ENCODE measurements around the gene PARD3. TPM values are rescaled to one million over a fixed set of nuclear protein-coding genes. Genes with fewer than 3 reads are reported as not detected.

The PARD3 gene
- total RNA-seq, 2 donors from 2014 or later: 31.6 to 41.6 TPM

DNA sequence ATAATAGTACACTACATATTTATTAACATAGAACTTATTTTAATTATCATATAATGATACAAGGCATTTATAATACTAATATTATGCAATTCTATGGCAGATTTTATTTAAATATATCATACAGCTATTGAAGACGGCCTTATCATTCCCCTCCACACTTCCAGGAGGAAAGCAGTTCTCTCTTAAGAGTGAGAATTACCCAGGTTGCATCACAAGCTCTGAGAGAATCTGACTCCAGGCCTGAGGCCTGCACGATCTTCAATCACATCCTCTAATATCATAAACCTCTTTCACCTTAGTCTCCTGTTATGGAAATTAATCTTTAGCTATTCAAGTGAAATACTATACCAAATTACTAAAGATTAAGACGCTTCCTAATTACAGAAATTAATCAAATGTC, 564.4 kb downstream of the PARD3 start:
- H3K36me3 ChIP-seq: no peaks in the 10 kb centered on the region
- DNase-seq (ENCODE audit: low spot score): no peak
- no peak overlapping the region for H3K27ac ChIP-seq

DNA sequence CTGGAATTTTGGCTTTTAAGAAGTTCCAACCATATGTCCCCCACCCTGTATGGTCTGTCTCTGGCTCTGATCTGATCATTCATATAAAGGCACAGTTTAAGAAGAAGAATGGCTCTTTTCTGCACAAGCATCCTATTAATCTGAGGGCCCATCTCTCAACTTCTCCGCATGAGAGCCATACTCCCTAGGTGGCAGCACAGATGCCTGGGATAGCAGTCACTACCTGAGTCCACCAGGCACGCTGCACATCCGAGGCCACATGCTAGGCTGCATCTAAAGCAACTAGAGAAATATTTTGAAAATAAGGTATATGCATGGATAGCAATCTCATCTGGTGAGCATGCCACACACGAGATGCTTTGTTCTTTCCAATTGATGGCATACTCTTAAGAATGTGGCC, 565.5 kb downstream of the PARD3 start:
- no peaks in the 10 kb centered on the region for H3K27me3 ChIP-seq
- H3K36me3 ChIP-seq: no peaks in the 10 kb centered on the region
- H3K9me3 ChIP-seq: no peaks in the 10 kb centered on the region
- H3K27ac ChIP-seq: no peak overlapping the region
- no peak for DNase-seq (ENCODE audit: low spot score)
- H3K4me3 ChIP-seq: no peak overlapping the region
- H3K4me1 ChIP-seq: peaks cover 0 to 5% of the 10 kb centered on the region in 2 donors
- TF ChIP-seq CTCF (IDR thresholded peaks at IDR 0.05): no peak

More for the DNA sequence above, 564.4 kb downstream of the PARD3 start:
- no peak for TF ChIP-seq CTCF (IDR thresholded peaks at IDR 0.05)
- Histone ChIP-seq H3K4me1 (peaks cover 0 to 5% of the 10 kb centered on the region in 2 donors), H3K9me3 (no peaks in the 10 kb centered on the region), H3K27me3 (no peaks in the 10 kb centered on the region), H3K4me3 (no peak overlapping the region)

DNA sequence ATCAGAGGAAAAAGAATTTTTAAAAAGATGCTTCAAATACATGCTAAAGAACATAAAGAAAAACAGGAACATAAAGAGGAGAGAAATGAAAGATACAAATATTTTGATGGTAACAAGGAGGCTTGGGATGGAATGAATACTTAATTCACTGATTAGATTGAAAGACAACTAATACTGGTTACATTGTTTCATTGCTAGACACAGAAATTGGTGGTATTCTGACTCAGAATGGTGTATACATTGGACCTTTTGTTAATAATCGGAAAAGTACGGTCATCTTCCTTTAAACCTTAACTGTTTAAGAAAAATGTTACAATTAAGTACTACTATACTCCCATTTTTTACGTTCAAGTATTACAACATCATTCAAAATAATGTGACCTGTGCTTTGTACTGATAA, 567.5 kb downstream of the PARD3 start:
- Histone ChIP-seq H3K4me1 (peaks cover 0 to 5% of the 10 kb centered on the region in 2 donors), H3K27me3 (no peaks in the 10 kb centered on the region), H3K9me3 (no peaks in the 10 kb centered on the region), H3K36me3 (no peaks in the 10 kb centered on the region), H3K27ac (no peak overlapping the region), H3K4me3 (no peak overlapping the region)
- TF ChIP-seq CTCF (IDR thresholded peaks at IDR 0.05): no peak
- no peak for DNase-seq (ENCODE audit: low spot score)

DNA sequence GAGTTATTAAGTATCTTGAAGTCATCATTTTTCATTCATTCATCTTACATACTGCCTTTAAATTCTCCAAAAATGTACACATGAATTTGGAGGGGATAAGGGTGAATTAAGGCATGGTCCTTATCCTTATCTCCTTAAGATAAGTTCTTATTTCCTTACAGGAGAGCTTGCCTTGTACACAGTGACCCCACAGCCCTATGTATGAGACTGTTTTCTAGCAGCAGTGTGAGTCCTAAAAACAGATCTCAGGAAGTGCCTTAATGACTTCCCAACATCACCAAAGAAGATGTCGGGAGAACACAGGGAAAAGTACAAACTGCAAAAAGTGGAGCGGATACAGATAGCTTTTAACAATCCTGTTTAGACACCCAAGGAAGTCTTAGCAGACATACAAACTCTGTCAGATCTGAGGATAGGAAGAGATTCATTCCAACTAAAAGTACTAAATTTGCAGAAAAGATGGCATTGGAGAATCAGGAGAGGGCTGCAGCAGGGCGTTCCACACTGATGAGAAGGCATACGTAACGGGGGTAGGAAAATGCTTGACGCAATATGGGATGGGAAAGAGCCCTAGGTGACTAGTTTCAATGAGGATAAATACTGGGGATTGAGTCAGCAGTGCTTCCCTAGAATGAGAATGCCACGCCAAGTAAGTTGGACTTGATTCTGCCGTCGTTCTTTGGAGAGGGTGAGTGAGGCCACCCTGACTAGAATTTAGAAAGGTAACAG, 570.2 kb downstream of the PARD3 start:
- Histone ChIP-seq H3K27me3 (no peaks in the 10 kb centered on the region), H3K9me3 (no peaks in the 10 kb centered on the region), H3K27ac (no peak overlapping the region), H3K4me3 (no peak overlapping the region), H3K36me3 (no peaks in the 10 kb centered on the region), H3K4me1 (no peaks in the 10 kb centered on the region)
- no peak for DNase-seq (ENCODE audit: low spot score)
- TF ChIP-seq CTCF (IDR thresholded peaks at IDR 0.05): no peak

DNA sequence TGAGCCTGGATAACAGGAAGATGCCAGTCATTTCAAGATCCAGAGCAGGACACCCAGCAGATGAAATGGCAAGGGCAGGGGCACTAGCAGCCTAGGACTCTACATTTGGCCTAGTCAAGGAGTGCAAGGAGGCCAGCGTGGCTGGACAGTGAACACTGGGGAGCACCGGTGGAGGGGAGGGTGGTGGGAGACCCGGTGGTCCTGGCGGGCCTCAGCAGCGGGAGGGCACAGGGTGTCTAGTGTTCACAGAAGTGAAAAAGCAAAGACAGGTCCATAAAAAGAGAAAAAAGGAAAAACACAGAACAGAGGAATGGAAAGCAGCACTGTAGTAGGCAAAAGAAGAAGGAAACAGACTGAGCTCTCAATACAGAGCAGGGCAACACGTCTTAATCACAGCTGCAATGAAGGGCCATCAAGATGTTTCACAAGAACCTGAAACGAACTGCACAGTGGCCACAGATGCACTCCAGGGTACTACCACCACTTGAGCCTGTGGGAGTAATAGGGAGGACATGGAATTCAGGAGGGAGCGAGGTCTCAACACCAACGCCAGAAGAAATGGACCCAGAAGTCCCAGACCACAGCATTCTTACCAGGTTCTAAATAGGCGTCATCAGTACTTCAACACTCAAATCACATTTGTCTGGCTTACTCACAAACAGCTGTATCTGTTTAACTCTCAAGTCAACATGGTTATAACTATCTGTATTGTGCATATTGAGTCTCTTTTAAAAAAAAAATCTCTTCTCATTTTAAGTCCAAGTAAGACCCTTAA, 573.7 kb downstream of the PARD3 start:
- Histone ChIP-seq H3K27me3 (no peaks in the 10 kb centered on the region), H3K4me1 (no peaks in the 10 kb centered on the region), H3K9me3 (no peaks in the 10 kb centered on the region), H3K36me3 (no peaks in the 10 kb centered on the region), H3K4me3 (no peak overlapping the region), H3K27ac (no peak overlapping the region)
- no peak for TF ChIP-seq CTCF (IDR thresholded peaks at IDR 0.05)
- no peak for DNase-seq (ENCODE audit: low spot score)
